SKM-1 (cell line): ENCODE measurements around the gene CGB3.

Source experiments
- DNase-seq: peaks from one replicate; lab custom pipeline; 2025; ENCODE audit not compliant: unreplicated experiment; lab: John Stamatoyannopoulos, UW

CGB3 gene

DNA sequence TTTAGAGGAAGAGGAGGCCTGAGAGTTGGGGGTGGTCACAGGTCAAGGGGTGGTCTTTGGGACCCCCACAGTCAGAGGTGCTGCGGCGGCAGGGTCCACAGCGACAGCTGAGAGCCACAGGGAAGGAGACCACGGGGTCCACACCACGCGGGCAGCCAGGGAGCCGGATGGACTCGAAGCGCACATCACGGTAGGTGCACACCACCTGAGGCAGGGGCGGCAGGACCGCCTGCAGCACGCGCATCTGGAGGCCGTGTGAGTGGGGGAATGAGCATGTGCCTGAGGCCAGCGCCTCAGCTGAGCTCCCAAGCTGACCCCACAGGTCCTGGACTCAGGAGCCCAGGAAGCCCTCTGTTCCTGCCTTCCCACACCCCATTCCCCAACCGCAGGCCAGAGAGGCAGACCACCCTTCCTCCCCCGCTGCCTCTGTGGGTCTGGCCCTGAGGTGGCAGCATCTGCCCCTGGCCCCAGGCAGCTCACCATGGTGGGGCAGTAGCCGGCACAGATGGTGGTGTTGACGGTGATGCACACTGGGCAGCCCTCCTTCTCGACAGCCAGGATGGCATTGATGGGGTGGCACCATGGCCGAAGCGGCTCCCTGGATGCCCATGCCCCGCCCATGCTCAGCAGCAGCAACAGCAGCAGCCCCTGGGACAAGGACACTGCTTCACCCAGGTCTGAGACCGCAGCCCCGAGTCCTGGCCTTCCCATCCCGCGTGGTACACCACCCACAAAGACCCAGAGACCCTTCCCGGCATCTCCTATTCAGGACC lies 7.9 kb downstream of the CGB3 start:
- no peak for DNase-seq

DNA sequence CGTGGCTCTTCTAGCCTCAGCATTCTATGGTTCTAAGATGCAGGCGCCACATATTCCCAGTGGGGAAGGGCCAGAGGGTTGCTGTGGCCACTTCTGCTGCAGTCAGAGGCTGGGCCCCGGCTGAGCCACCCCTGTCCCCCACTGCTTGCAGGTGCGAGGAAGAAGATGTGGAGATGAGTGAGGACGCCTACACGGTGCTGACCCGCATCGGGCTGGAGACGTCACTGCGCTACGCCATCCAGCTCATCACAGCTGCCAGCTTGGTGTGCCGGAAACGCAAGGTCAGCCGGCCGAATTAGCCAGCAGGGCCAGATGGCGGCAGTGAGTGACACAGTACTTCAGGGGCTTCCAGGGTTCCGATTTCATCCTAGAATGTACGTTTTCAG lies 9.3 kb downstream of the CGB3 start:
- DNase-seq: no peak

DNA sequence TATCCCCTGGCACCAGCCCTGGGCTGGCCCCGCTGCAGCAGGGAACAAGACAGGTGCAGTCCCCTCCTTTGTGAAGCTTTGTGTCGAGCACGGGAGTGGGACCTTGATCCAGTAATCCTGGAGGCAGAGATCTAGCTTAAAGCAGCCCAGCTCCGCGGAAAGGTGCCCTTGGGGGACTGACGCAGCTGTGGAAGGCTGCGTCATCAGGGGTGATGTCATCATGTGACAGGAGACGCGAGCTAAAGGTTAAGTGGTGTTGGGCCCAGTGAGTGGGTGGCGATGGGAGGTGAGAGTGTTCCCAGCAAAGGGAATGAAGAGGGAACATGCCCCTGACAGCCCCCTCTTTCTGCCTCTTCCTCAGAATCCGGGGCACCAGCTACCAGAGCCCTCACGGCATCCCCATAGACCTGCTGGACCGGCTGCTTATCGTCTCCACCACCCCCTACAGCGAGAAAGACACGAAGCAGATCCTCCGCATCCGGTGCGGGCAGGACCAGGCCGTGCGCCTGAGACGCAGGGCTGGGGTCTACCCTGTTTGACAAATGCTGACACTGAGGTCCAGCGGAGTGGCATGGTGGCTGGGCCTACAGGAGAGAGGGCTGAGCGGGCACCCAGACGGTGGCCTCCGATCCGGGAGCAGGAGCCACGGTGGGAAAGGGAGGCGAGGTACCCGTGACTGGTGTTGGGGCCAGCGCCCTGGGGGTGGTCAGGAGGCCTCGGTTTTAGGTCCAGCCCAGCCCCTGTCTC lies 9.8 kb downstream of the CGB3 start:
- DNase-seq: no peak

DNA sequence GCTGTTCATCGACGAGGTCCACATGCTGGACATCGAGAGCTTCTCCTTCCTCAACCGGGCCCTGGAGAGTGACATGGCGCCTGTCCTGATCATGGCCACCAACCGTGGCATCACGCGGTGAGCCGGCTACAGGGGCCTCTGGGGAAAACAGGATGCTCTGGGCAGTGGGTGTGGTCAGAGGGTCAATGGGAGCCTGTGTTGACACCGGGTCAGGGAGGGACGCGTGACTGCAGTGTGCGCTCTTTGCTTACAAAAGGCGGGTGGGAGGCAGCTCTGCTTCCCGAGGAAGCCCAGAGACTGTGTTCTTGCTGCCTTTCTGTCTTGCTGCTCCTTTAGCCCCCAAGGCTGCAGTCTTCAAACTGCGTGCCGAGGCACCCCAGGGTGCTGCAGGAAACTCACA lies 12.9 kb downstream of the CGB3 start:
- no peak for DNase-seq

DNA sequence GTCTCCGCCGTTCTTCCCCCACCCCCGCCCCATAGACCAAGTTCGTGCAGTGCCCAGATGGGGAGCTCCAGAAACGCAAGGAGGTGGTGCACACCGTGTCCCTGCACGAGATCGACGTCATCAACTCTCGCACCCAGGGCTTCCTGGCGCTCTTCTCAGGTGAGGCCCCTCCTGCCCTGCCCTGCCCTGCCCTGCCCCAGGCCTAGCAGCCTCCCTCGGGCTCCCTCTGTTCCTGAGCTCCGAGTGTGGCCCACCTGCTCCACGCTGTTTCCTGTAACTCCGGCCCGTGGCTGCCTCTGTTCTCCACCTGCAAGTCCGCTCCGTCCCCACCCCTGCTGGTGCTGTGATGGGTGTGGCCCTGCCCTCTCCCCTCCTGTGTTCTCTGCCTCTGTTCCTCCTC lies 13.7 kb downstream of the CGB3 start:
- DNase-seq: no peak

DNA sequence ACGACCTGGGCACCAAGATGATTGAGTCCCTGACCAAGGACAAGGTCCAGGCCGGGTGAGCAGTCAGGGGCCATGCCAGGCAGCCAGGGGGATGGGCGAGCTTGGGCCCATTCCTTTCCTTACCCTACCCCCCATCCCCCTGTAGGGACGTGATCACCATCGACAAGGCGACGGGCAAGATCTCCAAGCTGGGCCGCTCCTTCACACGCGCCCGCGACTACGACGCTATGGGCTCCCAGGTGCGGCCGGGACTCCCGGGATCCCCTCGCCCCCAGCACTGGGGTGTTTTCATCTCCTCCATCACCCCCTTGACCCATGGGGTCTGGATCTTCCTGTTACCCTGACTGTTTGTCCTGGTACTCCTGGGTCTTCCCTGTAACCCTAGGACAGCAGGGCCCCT lies 14.3 kb downstream of the CGB3 start:
- DNase-seq: no peak

DNA sequence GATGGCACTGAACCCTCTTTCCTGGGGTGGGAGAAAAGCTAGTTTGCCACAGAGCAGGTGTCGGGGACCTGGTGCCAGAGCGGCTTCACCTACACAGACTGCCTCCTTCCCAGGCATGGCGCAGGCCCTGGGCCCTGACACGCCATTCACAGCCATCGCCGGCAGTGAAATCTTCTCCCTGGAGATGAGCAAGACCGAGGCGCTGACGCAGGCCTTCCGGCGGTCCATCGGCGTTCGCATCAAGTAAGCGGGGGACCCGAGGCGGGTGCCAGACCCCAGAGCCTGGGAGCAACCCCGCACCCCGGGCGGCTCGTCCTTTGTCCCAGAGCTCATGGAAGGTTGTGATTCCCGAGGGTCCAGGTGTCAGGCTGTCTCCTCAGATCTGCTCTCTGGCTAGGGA lies 17.2 kb downstream of the CGB3 start:
- DNase-seq: no peak

DNA sequence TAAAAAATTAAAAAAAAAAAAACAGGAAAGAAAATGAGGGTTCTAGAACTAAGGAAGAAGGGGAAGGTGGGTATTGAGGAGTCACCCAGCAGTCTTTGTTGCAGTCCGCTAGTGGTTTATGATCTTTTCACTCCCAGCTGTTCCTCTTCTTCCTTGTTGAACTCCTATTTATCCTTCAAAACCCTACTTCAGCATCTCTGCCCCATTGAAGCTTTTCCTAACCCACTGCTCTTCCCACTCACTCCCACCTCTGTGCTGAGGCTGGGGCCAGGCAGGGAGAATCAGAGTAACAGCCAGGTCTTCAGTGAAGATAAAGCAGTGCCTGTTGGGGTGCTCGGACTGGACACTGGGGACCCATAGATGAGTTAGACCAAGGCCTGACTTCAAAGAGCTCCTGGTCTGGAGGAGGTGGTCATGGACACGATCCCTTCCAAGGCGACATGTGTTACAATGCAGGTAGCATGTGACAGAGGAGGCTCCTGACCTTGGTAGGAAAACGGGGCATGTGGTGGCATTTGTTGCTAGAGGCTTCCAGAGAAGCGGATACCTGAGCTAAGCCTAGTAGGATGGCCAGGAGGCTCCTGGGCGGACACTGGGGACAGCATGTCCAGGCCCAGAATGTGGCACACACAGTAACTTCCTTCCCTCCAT lies 19.0 kb downstream of the CGB3 start:
- no peak for DNase-seq

DNA sequence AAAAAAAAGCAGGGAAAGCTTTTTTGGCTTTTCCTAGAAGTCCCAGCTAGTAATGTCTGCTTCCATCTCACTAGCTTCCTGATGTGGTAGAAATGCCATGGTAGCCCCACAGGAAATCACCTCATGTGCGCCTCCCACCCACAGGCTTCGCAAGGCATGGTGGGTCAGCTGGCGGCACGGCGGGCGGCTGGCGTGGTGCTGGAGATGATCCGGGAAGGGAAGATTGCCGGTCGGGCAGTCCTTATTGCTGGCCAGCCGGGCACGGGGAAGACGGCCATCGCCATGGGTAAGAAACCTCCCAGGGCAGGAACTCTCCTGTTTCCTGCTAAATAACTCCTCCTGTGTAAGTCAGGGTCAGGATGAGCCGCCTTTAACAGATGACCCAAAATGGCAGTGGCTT lies 20.0 kb downstream of the CGB3 start:
- DNase-seq: no peak

DNA sequence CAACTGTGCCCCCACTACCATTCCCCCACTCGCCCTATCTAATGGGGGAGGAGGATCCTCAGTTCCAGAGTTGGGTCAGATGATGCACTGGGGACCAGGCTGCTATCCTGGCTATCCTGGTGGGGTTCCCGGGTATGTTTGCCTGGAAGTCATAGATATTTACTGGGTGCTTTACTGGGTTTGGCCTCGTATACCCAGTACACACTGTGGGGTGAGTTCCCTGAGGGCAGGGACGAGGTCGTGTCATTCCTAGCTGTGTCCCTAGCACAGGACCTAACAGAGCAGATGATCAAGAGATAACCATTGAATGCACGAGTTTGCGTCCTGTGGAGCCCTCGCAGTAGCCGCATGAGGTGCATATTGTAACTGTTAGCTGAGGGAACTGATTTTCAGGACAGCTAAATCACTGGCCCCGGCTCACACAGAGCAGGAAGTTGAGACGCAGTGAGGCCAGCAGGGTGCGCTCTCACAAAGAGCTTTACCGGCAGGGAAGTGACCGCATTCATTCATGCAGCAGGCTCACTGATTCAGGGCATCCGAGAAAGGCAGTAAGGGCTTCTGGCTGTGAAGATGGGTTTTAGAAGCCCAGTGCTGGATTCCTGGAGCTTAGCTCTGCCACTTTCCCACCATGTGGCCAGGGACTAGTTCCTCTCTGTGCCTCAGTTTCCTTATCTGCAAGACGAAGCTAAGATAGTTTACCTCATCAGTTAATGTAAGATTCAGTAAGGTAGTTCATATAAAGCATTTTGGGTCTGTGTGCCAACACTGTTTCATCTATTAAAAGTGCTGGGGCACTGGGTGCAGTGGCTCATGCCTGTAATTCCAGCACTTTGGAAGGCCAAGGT lies 24.4 kb downstream of the CGB3 start:
- DNase-seq: no peak

DNA sequence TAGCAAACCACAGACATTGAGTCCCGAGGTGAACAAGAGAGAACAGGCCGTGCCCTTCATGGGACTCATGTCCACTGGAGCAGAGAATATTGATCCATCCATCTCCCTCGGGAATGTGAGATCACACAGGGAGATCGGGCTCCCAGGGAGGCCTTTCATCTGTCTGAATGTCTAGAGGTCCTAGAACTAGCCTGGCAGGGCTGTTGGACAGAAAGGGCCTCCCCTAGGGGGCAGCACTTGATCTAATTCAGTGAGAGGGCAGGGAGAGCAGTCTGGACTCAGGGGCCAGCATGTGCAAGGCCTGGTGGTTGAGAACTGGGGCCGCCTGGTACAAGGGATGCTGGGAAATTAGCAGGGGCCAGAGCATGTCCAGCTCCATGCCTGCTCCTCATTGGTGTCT lies 26.2 kb downstream of the CGB3 start:
- DNase-seq: no peak

DNA sequence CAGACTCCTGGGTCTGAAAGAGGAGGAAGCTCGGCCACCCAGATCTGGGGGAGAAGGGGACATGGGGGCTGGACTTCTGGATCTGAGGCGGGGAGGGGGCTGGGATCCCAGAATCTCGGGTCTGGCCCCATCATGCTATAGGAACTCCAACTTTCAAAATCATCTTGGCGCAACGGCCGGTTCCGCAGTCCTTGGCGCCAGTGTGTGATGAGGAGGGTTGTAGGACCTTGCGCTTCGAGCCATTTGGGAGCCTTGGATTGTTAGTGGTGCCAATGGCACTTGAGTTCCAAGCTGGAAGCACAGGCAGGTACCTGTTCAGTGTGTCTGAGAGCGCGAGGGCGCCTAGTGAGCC lies 30.1 kb downstream of the CGB3 start:
- no peak for DNase-seq

DNA sequence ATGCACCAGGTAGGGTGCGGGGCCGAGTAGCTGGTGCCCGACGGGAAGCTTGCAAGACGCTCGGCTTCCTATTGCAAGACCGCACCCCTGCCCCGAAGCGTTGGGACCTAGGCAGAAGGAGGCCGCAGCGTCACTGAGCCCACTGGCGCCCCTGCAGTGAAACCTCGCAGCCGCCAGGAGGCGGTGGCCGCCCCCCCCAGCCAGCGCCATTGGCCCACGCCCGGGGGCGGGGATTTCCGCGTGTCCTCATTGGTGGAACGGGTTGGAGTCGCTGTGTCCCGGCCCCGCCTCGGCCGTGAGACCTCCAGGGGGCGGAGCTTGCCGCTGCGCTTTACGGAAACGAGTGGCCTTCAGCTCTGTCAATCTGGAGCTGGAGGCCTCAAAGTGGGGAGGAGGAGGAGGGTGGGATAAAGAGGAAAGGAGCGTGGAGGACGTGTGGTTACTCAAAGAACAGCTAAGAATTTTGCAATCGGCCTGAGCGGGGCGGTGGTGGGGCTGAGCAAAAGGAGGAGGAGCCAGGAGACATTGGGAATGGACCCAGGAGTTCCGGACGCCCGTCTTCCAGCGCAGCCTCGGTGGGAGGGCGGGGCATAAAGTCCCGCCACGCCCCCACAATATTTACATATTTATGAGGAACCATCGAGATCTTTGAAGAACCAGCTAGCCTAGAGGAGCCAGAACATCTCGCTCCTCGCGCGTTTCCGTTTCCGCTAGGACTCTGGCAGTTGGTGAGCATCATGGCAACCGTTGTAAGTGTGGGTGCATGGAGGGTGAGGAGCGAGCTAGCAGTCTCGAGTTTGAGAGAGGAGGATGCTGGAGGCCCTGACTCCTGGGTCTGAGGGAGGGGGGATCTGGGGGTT lies 30.7 kb downstream of the CGB3 start, which contains the start of the genes GYS1 and RUVBL2:
Gene GYS1 (minus strand): TSS at position 135 of the 860 bp plus-strand sequence. CDS start 197 bp downstream, outside the sequence.
Gene RUVBL2 (plus strand): TSS at position 713 of the 860 bp plus-strand sequence. CDS start 25 bp downstream, at position 738.
- peak; percentile 94 for DNase-seq

DNA sequence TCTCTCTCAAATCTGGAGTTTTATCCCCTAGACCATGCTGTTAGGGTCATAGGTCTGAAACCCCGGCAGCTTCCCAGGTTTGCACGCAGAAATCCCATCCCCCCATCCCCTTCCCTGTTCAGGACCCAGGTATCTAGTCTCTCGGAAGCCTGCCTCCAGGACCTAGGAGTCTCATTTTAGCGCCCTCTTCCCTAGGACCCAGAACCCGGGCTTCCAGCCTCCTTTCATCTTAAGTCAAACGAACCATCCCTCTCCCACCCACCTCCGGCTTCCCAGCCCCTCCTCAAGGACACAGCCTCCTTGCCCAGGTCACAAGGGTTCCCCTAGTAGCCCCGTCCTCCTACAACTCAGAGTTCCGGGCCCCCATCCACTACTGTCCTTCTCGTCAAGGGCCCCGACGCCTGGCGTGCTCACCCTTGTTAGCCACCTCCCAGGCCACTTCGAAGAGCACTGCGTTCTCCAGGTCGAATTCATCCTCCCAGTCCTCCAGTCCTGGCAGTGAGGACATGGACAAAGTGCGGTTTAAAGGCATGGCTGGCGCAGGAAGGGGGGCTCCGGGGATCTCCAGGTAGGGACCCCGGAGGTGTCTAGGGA lies 31.5 kb downstream of the CGB3 start:
- DNase-seq: no peak

DNA sequence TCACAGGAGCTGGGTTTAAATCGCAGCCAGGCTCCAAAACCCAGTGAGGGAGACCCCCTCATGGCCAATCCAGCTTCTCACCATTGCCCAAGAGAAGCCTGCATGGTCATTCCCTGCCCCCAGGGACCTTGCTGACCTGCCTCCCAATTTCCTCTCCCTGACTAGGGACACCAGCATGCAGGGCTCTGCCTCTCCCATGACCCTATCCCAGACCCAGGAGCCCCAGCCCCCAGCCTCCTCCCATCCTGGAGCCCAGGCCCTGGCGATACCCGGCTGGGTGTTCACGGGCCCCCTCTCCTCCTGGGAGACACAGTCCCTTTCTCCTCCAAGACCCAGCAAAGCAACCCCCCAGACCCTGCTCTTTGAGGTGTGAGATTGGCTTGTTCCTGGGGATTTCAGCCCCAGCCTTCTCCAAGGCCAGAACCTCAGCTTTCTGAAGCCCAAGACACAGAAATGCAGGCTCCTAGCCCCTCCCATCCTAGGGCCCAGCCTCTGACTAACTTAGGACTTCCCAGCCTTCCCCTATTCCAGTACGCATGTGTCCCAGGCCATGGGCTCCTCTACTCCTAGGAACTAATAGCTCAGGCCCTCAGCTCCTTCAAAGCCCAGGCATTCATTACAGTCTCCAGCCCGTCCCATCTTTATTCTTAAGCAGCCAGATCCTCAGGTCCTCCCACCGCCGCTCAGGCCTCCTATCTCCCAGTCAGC lies 32.1 kb downstream of the CGB3 start:
- DNase-seq: no peak

DNA sequence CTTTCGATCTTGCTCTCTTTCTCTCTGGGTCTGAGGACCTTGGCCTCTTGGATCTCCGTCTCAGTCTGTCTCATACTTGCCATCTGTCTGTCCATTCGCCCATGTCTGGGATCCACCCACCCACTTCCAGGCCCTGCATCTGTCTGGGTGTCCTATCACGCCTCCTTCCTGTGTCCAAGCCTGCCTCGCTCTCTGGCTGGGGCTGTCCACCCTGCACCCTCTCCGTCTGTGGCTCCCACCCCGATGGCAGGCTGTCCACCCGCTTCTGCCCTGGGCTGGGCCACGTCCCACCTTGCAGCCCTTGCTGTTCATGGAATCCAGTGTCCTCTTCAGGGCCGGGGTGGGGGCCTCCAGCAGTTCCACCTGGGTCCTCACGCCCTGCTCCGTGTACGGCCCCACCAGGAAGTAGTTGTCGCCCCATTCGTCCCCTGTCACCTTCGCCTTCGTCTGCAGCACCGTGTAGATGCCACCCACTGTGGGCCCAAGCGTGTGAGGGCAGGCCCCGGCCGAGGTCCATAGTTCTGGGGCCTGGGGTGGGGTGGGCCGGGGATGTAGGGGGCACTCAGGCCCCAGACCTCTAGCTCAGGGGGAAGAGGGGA lies 33.0 kb downstream of the CGB3 start:
- DNase-seq: no peak

DNA sequence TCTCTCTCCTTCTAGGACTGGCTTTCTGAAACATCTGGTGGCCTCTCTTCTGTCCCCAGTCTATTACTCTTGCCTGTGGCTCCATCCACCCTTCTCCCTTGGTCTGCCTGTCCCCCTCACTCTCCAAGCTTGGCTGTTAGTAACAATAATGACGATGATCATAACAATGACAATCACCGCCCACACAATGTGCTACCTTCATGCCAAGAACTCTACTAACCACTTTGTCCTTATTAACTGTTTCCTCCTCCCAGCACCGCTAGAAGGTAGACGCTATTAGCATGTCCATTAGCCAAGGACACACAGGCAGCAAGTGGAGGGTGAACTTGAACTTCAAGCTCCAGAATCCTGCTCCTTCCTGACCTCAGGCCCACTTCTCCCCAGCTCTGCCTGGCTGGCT lies 33.7 kb downstream of the CGB3 start:
- no peak for DNase-seq

DNA sequence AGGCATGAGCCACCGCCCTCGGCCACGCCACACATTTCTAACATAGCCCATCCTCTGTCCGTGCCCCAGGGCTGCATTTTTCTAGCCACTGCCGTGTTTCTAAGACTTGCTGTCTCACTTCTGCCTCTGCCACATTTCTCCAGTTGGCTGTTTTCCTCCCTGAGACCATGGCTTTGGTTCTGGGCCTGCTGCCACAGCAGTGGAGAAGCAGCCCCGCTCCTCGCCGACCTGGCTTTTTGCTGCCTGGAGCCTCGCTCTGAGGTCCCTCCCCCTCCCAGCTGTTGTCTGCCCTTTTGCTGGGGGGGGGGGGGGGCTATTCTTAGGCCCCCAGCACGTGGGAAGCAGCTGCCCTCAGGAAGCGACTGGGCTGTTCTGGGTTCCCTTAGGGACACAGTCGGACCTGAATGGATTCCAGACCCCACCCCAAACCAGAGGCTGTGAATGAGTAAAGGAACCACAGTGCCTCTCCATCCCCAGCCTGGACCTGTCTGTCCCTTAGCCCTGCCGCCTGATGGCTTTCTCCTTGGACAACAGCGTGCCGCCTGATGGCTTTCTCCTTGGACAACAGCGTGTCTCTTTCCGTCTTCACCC lies 34.3 kb downstream of the CGB3 start:
- no peak for DNase-seq
